Measurements from ENCODE around the gene TIMM21.

GRCh38 chr18:74200780-74201179, 52.5 kb downstream of the TIMM21 start:
- no peak for TF ChIP-seq ELF4 (IDR thresholded peaks at IDR 0.05)
- no peak for TF ChIP-seq CTBP1 (IDR thresholded peaks at IDR 0.05; ENCODE audit: borderline replicate concordance)
- TF ChIP-seq ZNF384 (IDR thresholded peaks at IDR 0.05) = no peak
- TF ChIP-seq FOXM1 (IDR thresholded peaks at IDR 0.05; ENCODE audit: borderline replicate concordance) = no peak
- TF ChIP-seq, protein P1, sequence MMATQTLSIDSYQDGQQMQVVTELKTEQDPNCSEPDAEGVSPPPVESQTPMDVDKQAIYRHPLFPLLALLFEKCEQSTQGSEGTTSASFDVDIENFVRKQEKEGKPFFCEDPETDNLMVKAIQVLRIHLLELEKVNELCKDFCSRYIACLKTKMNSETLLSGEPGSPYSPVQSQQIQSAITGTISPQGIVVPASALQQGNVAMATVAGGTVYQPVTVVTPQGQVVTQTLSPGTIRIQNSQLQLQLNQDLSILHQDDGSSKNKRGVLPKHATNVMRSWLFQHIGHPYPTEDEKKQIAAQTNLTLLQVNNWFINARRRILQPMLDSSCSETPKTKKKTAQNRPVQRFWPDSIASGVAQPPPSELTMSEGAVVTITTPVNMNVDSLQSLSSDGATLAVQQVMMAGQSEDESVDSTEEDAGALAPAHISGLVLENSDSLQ (IDR thresholded peaks at IDR 0.05) = no peak
- TF ChIP-seq BHLHE40 (IDR thresholded peaks at IDR 0.05; ENCODE audit: borderline replicate concordance) = no peak
- TF ChIP-seq SP1 (IDR thresholded peaks at IDR 0.05) = no peak
- TF ChIP-seq FOXK2 (IDR thresholded peaks at IDR 0.05) = no peak
- no peak for TF ChIP-seq LEF1 (IDR thresholded peaks at IDR 0.05; ENCODE audit: borderline replicate concordance)
- no peak for TF ChIP-seq SUZ12 (IDR thresholded peaks at IDR 0.05)
- no peak for TF ChIP-seq ARNT (IDR thresholded peaks at IDR 0.05)
- TF ChIP-seq FOXA1 (IDR thresholded peaks at IDR 0.05) = no peak
- no peak for TF ChIP-seq HDGF (IDR thresholded peaks at IDR 0.05; ENCODE audit: borderline replicate concordance)
- no peak for TF ChIP-seq NFRKB (IDR thresholded peaks at IDR 0.05)
